Spinal cord (tissue), 10 donors: ENCODE results near the gene SCYGR1. TPM values are rescaled to one million over a fixed set of nuclear protein-coding genes. Genes with fewer than 3 reads are reported as not detected.
A peak's percentile ranks its signal among the peaks of the same experiment; 100 is the strongest.
"Not testable (repeated sequence)": the region's sequence is repeated elsewhere in the genome, so short reads cannot be mapped to it uniquely, and the experiment has no call there.

Experiments
- DNase-seq, 6 donors: peaks; one replicate each; pipeline versions ENCODE4 v3.0.0 to v3.0.0-alpha.2; 2013 to 2015; ENCODE audit warnings: low spot score in 6 of 6, low read depth in 4 of 6
- H3K27ac ChIP-seq: one replicate; pipeline ENCODE4 v1.5.1; 2013; ENCODE audit warnings: low read depth, low read length, control low read depth
- H3K27me3 ChIP-seq: one replicate; pipeline ENCODE4 v1.6.1; 2013; ENCODE audit warnings: low read length; ENCODE audit not compliant: control insufficient read depth, insufficient read depth
- H3K36me3 ChIP-seq: one replicate; pipeline ENCODE4 v1.6.1; 2013; ENCODE audit warnings: low read length; ENCODE audit not compliant: control insufficient read depth, insufficient read depth
- H3K4me1 ChIP-seq: one replicate; pipeline ENCODE4 v1.6.1; 2013; ENCODE audit warnings: low read length; ENCODE audit not compliant: control insufficient read depth, insufficient read depth
- H3K4me3 ChIP-seq: one replicate; pipeline ENCODE4 v1.5.1; 2013; ENCODE audit warnings: low read depth, low read length, control low read depth
- H3K9me3 ChIP-seq: one replicate; pipeline ENCODE4 v1.6.1; 2013; ENCODE audit warnings: low read length; ENCODE audit not compliant: control insufficient read depth, insufficient read depth
- WGBS: methylation state at CpG from one replicate; pipeline ENCODE4 v1.1.5; 2013; ENCODE audit warnings: missing lambda C conversion rate; ENCODE audit not compliant: insufficient coverage; 5-methylcytosine and 5-hydroxymethylcytosine counted together
- long read RNA-seq, 4 donors: transcript quantifications; one replicate each; lab custom pipeline, GENCODE V29; 2026
- polyA plus RNA-seq, 2 donors: library from polyadenylated mRNA; unstranded; fragments of 120-200 nt; gene quantifications; one replicate each; pipeline ENCODE4 v1.2.1, GENCODE V29; 2013; ENCODE audit not compliant: insufficient read length in 2 of 2
- total RNA-seq, 2 donors: library from RNA; depleted of rRNA in 1 of 2; stranded (reverse); fragments of 120-200 nt in 1 of 2; fragments of >200 nt in 1 of 2; gene quantifications; one replicate each; pipeline versions ENCODE4 v1.2.3 to v1.2.4, GENCODE V29; 2013 to 2014
- donor health status: healthy.

The SCYGR1 gene, protein sequence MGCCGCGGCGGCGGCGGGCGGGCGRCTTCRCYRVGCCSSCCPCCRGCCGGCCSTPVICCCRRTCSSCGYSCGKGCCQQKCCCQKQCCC
- total RNA-seq (not detected), polyA plus RNA-seq (not detected)
- long read RNA-seq, donor 1 = 0 reads
- long read RNA-seq, donor 2 = 0 reads
- long read RNA-seq, donor 3 = 0 reads
- long read RNA-seq, donor 4 = 0 reads

DNA sequence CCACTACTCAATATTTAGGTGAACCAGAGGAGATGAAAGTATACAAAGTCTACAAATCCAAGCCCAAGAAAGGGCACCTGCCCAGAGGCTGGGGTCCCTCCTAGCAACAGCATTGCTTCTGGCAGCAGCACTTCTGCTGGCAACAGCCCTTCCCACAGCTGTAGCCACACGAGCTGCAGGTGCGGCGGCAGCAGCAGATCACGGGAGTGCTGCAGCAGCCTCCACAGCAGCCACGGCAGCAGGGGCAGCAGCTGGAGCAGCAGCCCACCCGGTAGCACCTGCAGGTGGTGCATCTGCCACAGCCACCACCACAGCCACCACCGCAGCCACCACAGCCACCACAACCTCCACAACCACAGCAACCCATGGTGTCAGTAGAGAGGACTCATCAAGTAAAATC is at the start of gene SCYGR1:
Gene SCYGR1 (minus strand): TSS at position 367 of the 400 bp plus-strand sequence. CDS start 0 bp downstream, at position 367.
- H3K27ac ChIP-seq, H3K4me3 ChIP-seq, H3K36me3 ChIP-seq, H3K4me1 ChIP-seq, H3K9me3 ChIP-seq, DNase-seq, H3K27me3 ChIP-seq: not testable (repeated sequence)
- WGBS = 90% methylated on average over 6 of the region's 7 CpGs

DNA sequence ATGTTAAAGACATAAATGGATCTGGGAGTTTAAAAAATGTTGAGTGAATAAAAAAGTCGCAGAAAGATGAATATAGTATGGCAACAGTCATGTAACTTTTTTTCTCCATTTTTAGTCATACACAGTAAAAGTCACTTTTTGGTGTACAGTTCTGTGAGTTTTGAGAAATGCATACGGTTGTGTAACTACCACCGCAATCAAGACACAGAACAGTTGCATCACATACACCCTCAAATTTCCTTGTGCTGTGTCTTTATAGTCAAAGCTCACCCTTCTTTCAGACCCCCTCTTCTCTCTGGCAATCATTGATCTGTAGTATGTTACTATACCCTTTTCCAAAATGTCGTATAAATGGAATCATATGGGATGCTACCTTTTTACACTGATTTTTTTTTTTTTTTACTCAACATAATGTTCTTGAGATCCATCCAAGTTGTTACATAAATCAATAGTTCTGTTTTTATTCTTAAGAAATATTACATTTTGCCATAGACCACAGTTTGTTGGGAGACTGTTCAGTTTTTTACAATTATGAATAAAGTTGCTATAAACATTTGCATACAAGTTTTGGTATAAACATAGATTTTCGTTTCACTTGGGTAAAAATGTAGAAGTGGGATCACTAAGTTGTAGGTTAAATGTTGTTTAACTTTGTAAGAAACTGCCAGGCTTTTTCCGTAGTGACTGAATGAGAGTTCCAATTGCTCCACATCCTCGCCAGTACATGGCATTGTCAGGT is 48.9 kb upstream of the SCYGR1 start:
- Histone ChIP-seq H3K27ac (no peak overlapping the region), H3K27me3 (no peaks in the 10 kb centered on the region), H3K4me3 (no peak overlapping the region), H3K4me1 (no peaks in the 10 kb centered on the region), H3K36me3 (no peaks in the 10 kb centered on the region), H3K9me3 (peaks cover 2% of the 10 kb centered on the region)
- whole genome bisulfite sequencing = 100% methylated on average over 1 of the region's 7 CpGs
- no peak for DNase-seq

DNA sequence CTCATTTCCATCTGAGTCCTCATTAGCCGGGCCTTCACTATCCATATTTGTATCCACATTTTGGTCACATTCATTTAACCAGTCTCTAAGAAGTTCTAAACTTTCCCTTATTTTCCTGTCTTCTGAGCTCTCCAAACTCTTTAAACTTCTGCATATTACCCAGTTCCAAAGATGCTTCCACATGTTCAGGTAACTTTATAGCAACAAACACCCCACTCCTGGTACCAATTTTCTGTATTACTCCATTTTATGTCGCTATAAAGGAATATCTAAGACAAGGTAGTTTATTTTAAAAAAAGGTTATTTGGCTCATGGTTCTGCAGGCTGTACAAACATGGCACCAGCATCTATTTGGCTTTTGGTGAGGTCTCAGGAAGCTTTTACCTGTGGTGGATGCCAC is 45.4 kb upstream of the SCYGR1 start:
- no peak overlapping the region for H3K4me3 ChIP-seq
- 100% methylated on average over 1 of the region's 2 CpGs for WGBS
- no peaks in the 10 kb centered on the region for H3K36me3 ChIP-seq
- DNase-seq = no peak
- no peak overlapping the region for H3K27ac ChIP-seq
- H3K27me3 ChIP-seq = no peaks in the 10 kb centered on the region
- H3K9me3 ChIP-seq = peaks cover 2% of the 10 kb centered on the region
- no peaks in the 10 kb centered on the region for H3K4me1 ChIP-seq

DNA sequence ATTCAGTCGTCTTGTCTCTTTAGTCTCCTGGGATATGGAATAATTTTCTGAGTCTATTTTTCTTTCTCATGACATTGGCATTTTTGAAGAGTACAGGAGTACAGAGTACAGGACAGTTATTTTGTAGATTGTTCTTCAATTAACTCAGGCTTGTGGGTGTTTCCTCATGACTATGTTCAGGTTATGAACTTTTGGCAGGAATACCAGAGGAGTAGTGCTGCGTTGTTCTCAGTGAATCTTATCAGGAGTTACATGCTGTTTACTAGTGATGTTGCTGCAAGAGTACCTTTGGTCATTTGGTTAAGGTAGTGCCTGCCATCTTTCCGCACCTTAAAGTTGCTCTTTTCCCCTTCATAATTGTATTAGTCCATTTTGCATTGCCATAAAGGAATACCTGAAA is 42.9 kb upstream of the SCYGR1 start:
- peaks cover 2% of the 10 kb centered on the region for H3K9me3 ChIP-seq
- no peaks in the 10 kb centered on the region for H3K36me3 ChIP-seq
- H3K27ac ChIP-seq = no peak overlapping the region
- H3K4me3 ChIP-seq = no peak overlapping the region
- no peak for DNase-seq
- no peaks in the 10 kb centered on the region for H3K27me3 ChIP-seq
- H3K4me1 ChIP-seq = no peaks in the 10 kb centered on the region
- 86% methylated on average over 1 of the region's 3 CpGs for WGBS

DNA sequence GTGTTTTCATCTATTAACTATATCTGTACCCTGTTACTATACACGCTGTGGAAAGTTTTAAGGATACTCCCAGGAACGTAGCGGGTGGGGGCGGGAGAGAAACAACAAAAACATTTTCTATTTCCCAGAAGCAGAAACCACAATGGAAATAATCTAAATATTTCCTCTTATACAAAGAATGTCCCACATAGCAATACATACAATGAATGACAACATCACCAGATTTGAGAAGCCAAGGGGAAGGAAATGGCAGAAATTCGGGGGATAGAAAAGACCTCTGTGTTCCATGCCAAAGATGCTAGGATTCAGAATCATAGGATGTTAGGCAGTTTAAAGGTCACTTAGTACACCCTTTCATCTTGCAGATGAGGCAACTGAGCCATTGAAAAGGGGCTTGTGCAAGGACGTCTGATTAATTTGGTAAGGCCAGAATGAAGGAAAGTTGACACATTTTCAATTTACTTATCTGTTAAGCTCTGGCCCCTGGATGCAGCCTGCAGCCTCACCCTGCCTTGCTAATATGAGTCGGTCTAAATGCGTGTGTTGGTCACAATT is 41.1 kb upstream of the SCYGR1 start:
- H3K9me3 ChIP-seq = peaks cover 2% of the 10 kb centered on the region
- no peak overlapping the region for H3K27ac ChIP-seq
- WGBS = 83% methylated on average over 2 of the region's 8 CpGs
- no peak for DNase-seq
- no peaks in the 10 kb centered on the region for H3K36me3 ChIP-seq
- H3K27me3 ChIP-seq = no peaks in the 10 kb centered on the region
- H3K4me1 ChIP-seq = no peaks in the 10 kb centered on the region
- H3K4me3 ChIP-seq = no peak overlapping the region

DNA sequence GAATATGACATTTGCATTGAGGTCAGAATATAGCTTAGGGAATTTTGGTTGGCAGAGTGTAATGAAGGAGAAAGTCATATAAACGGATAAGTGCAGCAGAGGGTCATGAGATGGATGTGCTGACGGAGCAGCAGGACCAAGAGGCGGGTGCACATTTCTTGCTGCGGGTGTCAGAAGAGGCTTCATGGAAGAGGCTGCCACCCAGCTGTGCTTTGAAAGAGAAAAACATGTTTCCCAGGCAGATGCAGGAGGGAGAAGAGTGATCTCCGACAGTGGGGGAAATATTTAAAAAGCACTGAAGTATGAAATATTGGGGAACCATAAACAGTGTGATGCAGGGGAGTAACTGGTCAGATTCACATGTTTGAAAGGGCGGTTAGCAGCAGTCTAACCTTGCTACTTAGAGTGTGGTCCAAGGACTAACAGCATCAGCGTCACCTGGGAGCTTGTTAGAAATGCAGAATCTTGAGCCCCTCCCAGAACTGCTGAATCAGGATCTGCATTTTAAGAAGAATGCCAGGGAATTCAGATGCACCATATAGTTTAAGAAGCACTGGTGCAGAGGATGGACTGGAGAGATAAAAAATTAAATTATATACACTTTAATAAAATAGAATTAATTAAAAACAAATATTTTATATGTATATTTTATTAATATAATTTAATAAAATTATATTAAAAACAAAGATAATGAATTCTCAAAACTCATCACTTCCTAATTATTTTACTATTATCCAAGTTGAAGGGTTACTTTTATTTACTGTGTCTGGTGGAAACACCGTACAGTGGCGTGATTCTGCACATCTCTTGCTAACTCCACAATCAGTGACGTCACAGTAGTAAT is 36.1 kb upstream of the SCYGR1 start:
- 42% methylated on average over 8 of the region's 10 CpGs for WGBS
- H3K27ac ChIP-seq = no peak overlapping the region
- peak in 2 of 6 donors; percentile 18 to 70 for DNase-seq

DNA sequence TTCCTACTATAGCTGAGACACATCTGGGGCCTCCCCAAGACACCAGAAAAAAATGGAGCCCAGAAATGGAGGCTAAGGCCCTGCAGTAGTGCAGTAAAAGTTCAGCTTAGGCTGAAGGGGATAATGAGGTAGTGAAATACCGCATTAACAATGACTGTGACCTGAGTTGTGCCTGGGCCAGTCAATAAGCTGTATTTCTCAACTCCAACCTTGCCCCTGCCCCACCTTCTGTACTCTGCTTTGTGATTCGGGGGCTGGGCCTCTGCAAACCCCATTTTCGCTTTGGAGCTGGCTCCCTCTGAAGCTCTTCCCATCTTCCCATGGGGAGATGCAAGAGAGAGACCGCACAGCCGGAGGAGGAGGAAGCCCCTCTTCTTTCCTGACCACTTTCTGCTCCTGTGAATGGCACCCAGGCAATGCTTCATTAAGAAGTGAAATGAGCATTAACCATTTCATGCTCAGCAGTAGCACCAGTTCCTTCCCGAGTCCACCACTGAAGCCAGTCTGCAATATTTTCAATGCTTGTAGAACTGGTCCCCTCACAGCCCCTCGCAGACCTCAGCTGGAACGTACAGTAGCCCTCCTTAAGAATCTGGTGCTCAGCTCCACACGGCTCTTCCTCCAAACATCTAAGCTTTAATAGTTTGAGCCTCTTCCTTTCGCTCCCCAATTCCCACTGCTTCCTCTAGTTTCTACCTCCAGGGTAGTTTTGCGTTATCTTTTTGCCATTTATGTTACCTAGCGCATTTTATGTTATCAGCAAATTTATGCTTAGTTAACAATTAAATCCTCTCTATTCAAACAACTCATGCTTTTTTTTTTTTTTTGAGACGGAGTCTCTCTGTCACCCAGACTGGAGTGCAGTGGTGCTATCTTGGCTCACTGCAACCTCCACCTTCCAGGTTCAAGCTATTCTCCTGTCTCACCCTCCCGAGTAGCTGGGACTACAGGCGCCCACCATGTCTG is 32.6 kb upstream of the SCYGR1 start:
- no peaks in the 10 kb centered on the region for H3K36me3 ChIP-seq
- WGBS = 84% methylated on average over 11 of the region's 15 CpGs
- no peaks in the 10 kb centered on the region for H3K4me1 ChIP-seq
- H3K4me3 ChIP-seq = no peak overlapping the region
- H3K27me3 ChIP-seq = no peaks in the 10 kb centered on the region
- no peak for DNase-seq
- H3K9me3 ChIP-seq = no peaks in the 10 kb centered on the region
- no peak overlapping the region for H3K27ac ChIP-seq

More for the DNA sequence above, 36.1 kb upstream of the SCYGR1 start:
- H3K27me3 ChIP-seq = no peaks in the 10 kb centered on the region
- no peaks in the 10 kb centered on the region for H3K9me3 ChIP-seq
- H3K4me3 ChIP-seq = no peak overlapping the region
- no peaks in the 10 kb centered on the region for H3K36me3 ChIP-seq
- no peaks in the 10 kb centered on the region for H3K4me1 ChIP-seq

DNA sequence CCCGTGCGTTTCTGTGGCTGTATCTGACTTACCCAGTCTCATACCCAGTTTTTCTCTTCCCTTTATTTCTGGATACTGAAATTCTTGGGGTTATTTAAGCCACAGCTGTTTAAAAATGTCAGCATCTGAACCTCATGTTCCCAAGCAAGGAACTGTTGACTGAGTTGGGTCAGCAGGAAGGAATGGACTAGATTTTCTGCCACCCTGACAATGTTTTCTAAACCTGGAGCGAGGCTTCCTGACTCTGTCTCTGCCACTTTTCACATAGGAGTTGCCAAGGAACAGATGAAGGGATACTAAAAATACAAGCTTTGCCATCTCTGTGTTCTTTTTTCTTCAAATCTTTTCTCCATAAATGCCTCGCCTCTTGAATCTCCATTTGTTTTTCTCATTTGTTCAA is 29.0 kb upstream of the SCYGR1 start:
- DNase-seq = no peak
- H3K4me1 ChIP-seq = peaks cover 3% of the 10 kb centered on the region
- 95% methylated on average over 2 of the region's 4 CpGs for WGBS
- no peak overlapping the region for H3K4me3 ChIP-seq
- no peaks in the 10 kb centered on the region for H3K36me3 ChIP-seq
- H3K27ac ChIP-seq = no peak overlapping the region
- H3K27me3 ChIP-seq = no peaks in the 10 kb centered on the region
- H3K9me3 ChIP-seq = no peaks in the 10 kb centered on the region
